IMR-90 (cell line): Measurements from ENCODE around the gene OXLD1. TPM values are rescaled to one million over a fixed set of nuclear protein-coding genes. Genes with fewer than 3 reads are reported as not detected.

Experiments used
- ATAC-seq: fragments of 200-7000 bp; cut with Tn5 transposase; 2 replicates; pipeline ENCODE4 v1.9.1; 2020; ENCODE audit warnings: low read depth, mild to moderate bottlenecking, moderate library complexity
- BruUV-seq: library from RNA; stranded (reverse); fragments of 400-500 nt; replicated peaks from 2 replicates; lab custom pipeline; 2021; lab: Mats Ljungman, UMichigan
- CTCF ChIA-PET: fragments of 300-600 bp; formaldehyde crosslinking; extraction: SDS; loops from one replicate; lab custom pipeline; 2021; ENCODE audit warnings: antibody characterized with exemption; lab: Yijun Ruan, JAX
- POLR2A ChIA-PET: fragments of 300-600 bp; sonication (Branson Sonifier 250); formaldehyde crosslinking; loops from one replicate; lab custom pipeline; 2022; ENCODE audit warnings: antibody characterized with exemption; ENCODE audit not compliant: unreplicated experiment; lab: Charles Lee
- DNase-seq: peaks from one replicate; pipeline ENCODE4 v3.0.0; 2013
- H2AFZ ChIP-seq: replicated peaks from 2 replicates; pipeline ENCODE3; 2013; ENCODE audit warnings: low read length, mild to moderate bottlenecking; ENCODE audit not compliant: poor library complexity
- H2AK5ac ChIP-seq: 2 replicates; pipeline ENCODE4 v1.6.1; 2013; ENCODE audit warnings: low read depth, low read length, inconsistent platforms
- H2AK9ac ChIP-seq: replicated peaks from 2 replicates; pipeline ENCODE3; 2013; ENCODE audit warnings: mild to moderate bottlenecking, low read depth, low read length, moderate library complexity; ENCODE audit not compliant: poor library complexity
- H2BK120ac ChIP-seq: 2 replicates; pipeline ENCODE4 v1.6.1; 2013; ENCODE audit warnings: low read depth, low read length, inconsistent platforms
- H2BK15ac ChIP-seq: 3 replicates; pipeline ENCODE4 v1.6.1; 2013; ENCODE audit warnings: low read depth, low read length, inconsistent platforms
- H2BK20ac ChIP-seq: 2 replicates; pipeline ENCODE4 v1.6.1; 2013; ENCODE audit warnings: low read depth, mild to moderate bottlenecking, inconsistent platforms, low read length, moderate library complexity
- H2BK5ac ChIP-seq: 2 replicates; pipeline ENCODE4 v1.6.1; 2013; ENCODE audit warnings: mild to moderate bottlenecking, low read depth, low read length, inconsistent platforms; ENCODE audit not compliant: poor library complexity, severe bottlenecking
- H3K14ac ChIP-seq: replicated peaks from 2 replicates; pipeline ENCODE4 v1.6.1; 2013; ENCODE audit warnings: low read depth, low read length, inconsistent platforms
- H3K18ac ChIP-seq: 2 replicates; pipeline ENCODE4 v1.6.1; 2013; ENCODE audit warnings: low read depth, low read length, control low read depth
- H3K23ac ChIP-seq: 2 replicates; pipeline ENCODE4 v1.6.1; 2013; ENCODE audit warnings: low read depth, low read length, inconsistent platforms
- H3K27ac ChIP-seq: 2 replicates; pipeline ENCODE4 v1.5.1; 2013; ENCODE audit warnings: mild to moderate bottlenecking, control low read depth, low read length; ENCODE audit not compliant: insufficient read depth
- H3K27me3 ChIP-seq: 2 replicates; pipeline ENCODE4 v1.6.1; 2013; ENCODE audit warnings: low read length; ENCODE audit not compliant: control insufficient read depth, insufficient read depth
- H3K36me3 ChIP-seq: 2 replicates; pipeline ENCODE4 v1.6.1; 2013; ENCODE audit warnings: low read length, mixed read lengths; ENCODE audit not compliant: control insufficient read depth, insufficient read depth
- H3K4ac ChIP-seq: 2 replicates; pipeline ENCODE4 v1.6.1; 2013; ENCODE audit warnings: low read depth, low read length, inconsistent platforms
- H3K4me1 ChIP-seq: 2 replicates; pipeline ENCODE4 v1.6.1; 2013; ENCODE audit warnings: low read length, mixed read lengths; ENCODE audit not compliant: control insufficient read depth, insufficient read depth
- H3K4me2 ChIP-seq: 2 replicates; pipeline ENCODE4 v1.6.1; 2013; ENCODE audit warnings: low read depth, mild to moderate bottlenecking, control low read depth, low read length, moderate library complexity
- H3K4me3 ChIP-seq: 2 replicates; pipeline ENCODE4 v1.5.1; 2013; ENCODE audit warnings: low read depth, mild to moderate bottlenecking, control low read depth, low read length, moderate library complexity; ENCODE audit not compliant: insufficient read depth
- H3K56ac ChIP-seq: 2 replicates; pipeline ENCODE4 v1.6.1; 2013; ENCODE audit warnings: low read length, inconsistent platforms; ENCODE audit not compliant: insufficient read depth; ENCODE audit errors: extremely low read depth
- H3K79me1 ChIP-seq, 2 experiments: 2 replicates each; pipeline ENCODE4 v1.6.1; 2013; ENCODE audit warnings: low read length in 2 of 2, inconsistent platforms in 1 of 2, low read depth in 1 of 2
- H3K9ac ChIP-seq: 2 replicates; pipeline ENCODE4 v1.6.1; 2013; ENCODE audit warnings: low read depth, low read length, control low read depth
- H3K9me1 ChIP-seq: 2 replicates; pipeline ENCODE4 v1.6.1; 2013; ENCODE audit warnings: low read length, inconsistent platforms; ENCODE audit not compliant: insufficient read depth
- H3K9me3 ChIP-seq: 2 replicates; pipeline ENCODE4 v1.6.1; 2013; ENCODE audit warnings: low read length; ENCODE audit not compliant: control insufficient read depth, insufficient read depth
- H4K20me1 ChIP-seq: 2 replicates; pipeline ENCODE4 v1.6.1; 2013; ENCODE audit warnings: low read length, inconsistent platforms; ENCODE audit not compliant: insufficient read depth
- H4K5ac ChIP-seq: 2 replicates; pipeline ENCODE4 v1.6.1; 2013; ENCODE audit warnings: mild to moderate bottlenecking, low read depth, low read length, control low read depth
- H4K8ac ChIP-seq, 2 experiments: 2 replicates each; pipeline ENCODE4 v1.6.1; 2013; ENCODE audit warnings: low read depth in 2 of 2, low read length in 2 of 2, control low read depth in 1 of 2, inconsistent platforms in 1 of 2
- H4K91ac ChIP-seq: 2 replicates; pipeline ENCODE4 v1.6.1; 2013; ENCODE audit warnings: low read depth, low read length, inconsistent platforms; ENCODE audit not compliant: insufficient read depth
- BHLHE40 ChIP-seq: fragments of 150-350 bp; IDR thresholded peaks from 2 replicates; pipeline ENCODE4 v1.6.1; 2016; ENCODE audit warnings: mild to moderate bottlenecking, low read depth, low read length
- CEBPB ChIP-seq: IDR thresholded peaks from 2 replicates; pipeline ENCODE4 v1.6.1; 2012; ENCODE audit warnings: low read depth, low read length, improper control_type of control experiment
- CHD1 ChIP-seq: IDR thresholded peaks from 2 replicates; pipeline ENCODE4 v1.6.1; 2012; ENCODE audit warnings: low read depth, low read length, improper control_type of control experiment
- FOS ChIP-seq: fragments of 150-350 bp; IDR thresholded peaks from 2 replicates; pipeline ENCODE4 v1.6.1; 2016; ENCODE audit warnings: low read depth, low read length
- MAFK ChIP-seq: IDR thresholded peaks from 2 replicates; pipeline ENCODE4 v1.6.1; 2012; ENCODE audit warnings: low read depth, low read length, improper control_type of control experiment
- MAZ ChIP-seq: IDR thresholded peaks from 2 replicates; pipeline ENCODE4 v1.6.1; 2012; ENCODE audit warnings: low read depth, mild to moderate bottlenecking, low read length, improper control_type of control experiment, moderate library complexity, borderline replicate concordance
- MXI1 ChIP-seq: IDR thresholded peaks from 2 replicates; pipeline ENCODE4 v1.6.1; 2012; ENCODE audit warnings: low read depth, mild to moderate bottlenecking, low read length, moderate library complexity, borderline replicate concordance
- POLR2A ChIP-seq: IDR thresholded peaks from 2 replicates; pipeline ENCODE4 v1.6.1; 2012; ENCODE audit warnings: mild to moderate bottlenecking, low read depth, low read length
- RAD21 ChIP-seq: IDR thresholded peaks from 2 replicates; pipeline ENCODE4 v1.6.1; 2012; ENCODE audit warnings: low read length, improper control_type of control experiment
- RCOR1 ChIP-seq: IDR thresholded peaks from 2 replicates; pipeline ENCODE4 v1.6.1; 2012; ENCODE audit warnings: mild to moderate bottlenecking, low read length, improper control_type of control experiment; ENCODE audit not compliant: insufficient replicate concordance
- RFX5 ChIP-seq: IDR thresholded peaks from 2 replicates; pipeline ENCODE4 v1.8.0; 2012; ENCODE audit warnings: low read depth, mild to moderate bottlenecking, low read length, moderate library complexity
- SMC3 ChIP-seq: fragments of 150-350 bp; IDR thresholded peaks from 2 replicates; pipeline ENCODE4 v1.6.1; 2016; ENCODE audit warnings: low read depth, mild to moderate bottlenecking, antibody characterized with exemption, low read length, moderate library complexity
- WGBS, 2 experiments: methylation state at CpG; one replicate each; pipeline versions ENCODE4 v1.1.5 to v1.1.7; 2013; ENCODE audit warnings: missing lambda C conversion rate in 2 of 2; ENCODE audit not compliant: insufficient read length in 1 of 2; ENCODE audit errors: extremely low coverage in 2 of 2; 5-methylcytosine and 5-hydroxymethylcytosine counted together
- dilution Hi-C: fragments of 300-500 bp; cut with HindIII; formaldehyde crosslinking; loops from one replicate; pipeline ENCODE4 v1.14.3; 2018; ENCODE audit warnings: low sequenced_read_pairs; ENCODE audit not compliant: unreplicated experiment
- in situ Hi-C: fragments of 300-500 bp; cut with MboI; formaldehyde crosslinking; loops from 3 replicates; pipeline ENCODE4 v1.14.3; 2019; ENCODE audit warnings: low sequenced_read_pairs, inconsistent platforms, mixed read lengths
- intact Hi-C: fragments of 100-400 bp; cut with micrococcal nuclease; formaldehyde crosslinking; loops from 2 replicates; pipeline ENCODE4 v1.10.0; 2022
- polyA plus RNA-seq, 3 experiments: library from polyadenylated mRNA; depleted of rRNA; stranded (reverse); fragments of >200 nt; gene quantifications; 2 replicates each; pipeline ENCODE4 v1.2.3, GENCODE V29; 2012; ENCODE audit warnings: low replicate concordance in 1 of 3
- total RNA-seq: library from RNA; depleted of rRNA; stranded (reverse); fragments of >200 nt; gene quantifications from 2 replicates; pipeline ENCODE4 v1.2.3, GENCODE V29; 2012
- TF ChIP-seq, protein P1 (sequence below): conservative IDR thresholded peaks from 2 replicates; pipeline ENCODE4 v1.5.1; 2012; ENCODE audit warnings: mild to moderate bottlenecking, low read depth, low read length, improper control_type of control experiment
- TF ChIP-seq, protein P2 (sequence below): fragments of 150-350 bp; IDR thresholded peaks from 2 replicates; pipeline ENCODE4 v1.6.1; 2016; ENCODE audit warnings: low read depth, mild to moderate bottlenecking, low read length, moderate library complexity, borderline replicate concordance
- TF ChIP-seq, protein P3 (sequence below): fragments of 150-350 bp; IDR thresholded peaks from 2 replicates; pipeline ENCODE4 v1.6.1; 2017; ENCODE audit warnings: mild to moderate bottlenecking, antibody characterized with exemption, low read length, low read depth

The OXLD1 gene
- total and polyA plus RNA-seq, 2 of the 4 experiments (the other 2 are of a cell fraction) = 9.9 to 22.3 TPM

DNA sequence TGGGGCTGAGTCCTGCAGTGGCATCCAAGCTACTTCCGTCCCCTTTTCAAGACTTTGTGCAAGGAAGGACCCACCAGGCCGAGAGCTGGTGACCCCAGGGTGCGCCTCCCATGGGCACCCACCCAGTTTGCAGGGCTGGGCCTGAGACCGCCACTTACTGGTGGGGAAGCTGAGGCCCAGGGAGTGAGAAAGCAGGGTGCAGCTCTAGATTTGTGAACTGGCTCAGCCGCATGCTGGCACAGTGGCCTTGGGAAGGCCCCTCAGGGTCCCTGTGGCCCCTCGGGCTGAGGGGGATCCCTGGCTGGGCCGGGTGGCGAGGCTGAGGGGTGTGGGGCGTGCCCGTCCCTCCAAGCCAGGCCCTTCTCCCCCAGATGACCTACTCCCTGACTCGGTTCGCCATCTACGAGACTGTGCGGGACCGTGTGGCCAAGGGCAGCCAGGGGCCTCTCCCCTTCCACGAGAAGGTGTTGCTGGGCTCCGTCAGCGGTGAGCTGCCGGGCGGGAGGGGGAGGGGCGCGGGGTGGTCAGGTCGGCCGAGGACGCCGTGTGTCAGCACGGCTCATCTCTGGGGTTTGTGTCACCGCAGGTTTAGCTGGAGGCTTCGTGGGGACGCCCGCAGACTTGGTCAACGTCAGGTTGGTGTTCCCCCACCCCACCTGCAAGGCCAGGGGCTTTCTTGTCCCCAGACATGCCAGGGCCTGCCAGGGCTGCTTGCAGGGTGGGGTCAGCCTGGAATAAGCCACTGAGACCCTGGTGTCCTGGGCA is 48.9 kb upstream of the OXLD1 start:
- Histone ChIP-seq H2AK5ac (no peak overlapping the region), H3K14ac (no peak overlapping the region), H3K27me3 (no peaks in the 10 kb centered on the region), H2AK9ac (peak overlapping the region; percentile 28), H4K91ac (no peak overlapping the region), H3K4me1 (peaks cover 18% of the 10 kb centered on the region), H3K56ac (no peak overlapping the region), H2BK20ac (no peak overlapping the region), H3K79me1 (peaks cover 14 to 30% of the 10 kb centered on the region in 2 experiments), H4K8ac (no peak overlapping the region), H3K9me1 (peaks cover 8% of the 10 kb centered on the region), H3K4ac (no peak overlapping the region), H3K27ac (no peak overlapping the region), H2BK5ac (no peak overlapping the region), H3K4me2 (no peak overlapping the region), H3K18ac (no peak overlapping the region), H2BK15ac (no peak overlapping the region), H4K20me1 (no peaks in the 10 kb centered on the region; the same call in 1 of the 2 replicates), H4K5ac (no peak overlapping the region), H3K9ac (no peak overlapping the region), H3K9me3 (no peaks in the 10 kb centered on the region), H3K36me3 (peaks cover 2% of the 10 kb centered on the region; the same call in 1 of the 2 replicates), H3K23ac (no peak overlapping the region), H2BK120ac (no peak overlapping the region), H2AFZ (no peak overlapping the region), H3K4me3 (no peak overlapping the region)
- dilution Hi-C loops (no loop called here), in situ Hi-C loops (no loop called here), intact Hi-C loops (no loop called here)
- ChIA-PET CTCF (no interaction called here), POLR2A (no interaction called here)
- BruUV-seq = no TSS peak
- DNase-seq = no peak
- ATAC-seq = no peak
- WGBS, 2 experiments = 94% methylated on average over 2 of the region's 32 CpGs; no CpG with 5 or more reads in 1 of the 2 experiments
- no peak for TF ChIP-seq MAFK
- no peak for TF ChIP-seq CEBPB
- TF ChIP-seq, protein P1, sequence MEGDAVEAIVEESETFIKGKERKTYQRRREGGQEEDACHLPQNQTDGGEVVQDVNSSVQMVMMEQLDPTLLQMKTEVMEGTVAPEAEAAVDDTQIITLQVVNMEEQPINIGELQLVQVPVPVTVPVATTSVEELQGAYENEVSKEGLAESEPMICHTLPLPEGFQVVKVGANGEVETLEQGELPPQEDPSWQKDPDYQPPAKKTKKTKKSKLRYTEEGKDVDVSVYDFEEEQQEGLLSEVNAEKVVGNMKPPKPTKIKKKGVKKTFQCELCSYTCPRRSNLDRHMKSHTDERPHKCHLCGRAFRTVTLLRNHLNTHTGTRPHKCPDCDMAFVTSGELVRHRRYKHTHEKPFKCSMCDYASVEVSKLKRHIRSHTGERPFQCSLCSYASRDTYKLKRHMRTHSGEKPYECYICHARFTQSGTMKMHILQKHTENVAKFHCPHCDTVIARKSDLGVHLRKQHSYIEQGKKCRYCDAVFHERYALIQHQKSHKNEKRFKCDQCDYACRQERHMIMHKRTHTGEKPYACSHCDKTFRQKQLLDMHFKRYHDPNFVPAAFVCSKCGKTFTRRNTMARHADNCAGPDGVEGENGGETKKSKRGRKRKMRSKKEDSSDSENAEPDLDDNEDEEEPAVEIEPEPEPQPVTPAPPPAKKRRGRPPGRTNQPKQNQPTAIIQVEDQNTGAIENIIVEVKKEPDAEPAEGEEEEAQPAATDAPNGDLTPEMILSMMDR = no peak
- no peak for TF ChIP-seq RCOR1
- TF ChIP-seq SMC3 = no peak
- no peak for TF ChIP-seq BHLHE40
- TF ChIP-seq POLR2A = no peak
- TF ChIP-seq, protein P2, sequence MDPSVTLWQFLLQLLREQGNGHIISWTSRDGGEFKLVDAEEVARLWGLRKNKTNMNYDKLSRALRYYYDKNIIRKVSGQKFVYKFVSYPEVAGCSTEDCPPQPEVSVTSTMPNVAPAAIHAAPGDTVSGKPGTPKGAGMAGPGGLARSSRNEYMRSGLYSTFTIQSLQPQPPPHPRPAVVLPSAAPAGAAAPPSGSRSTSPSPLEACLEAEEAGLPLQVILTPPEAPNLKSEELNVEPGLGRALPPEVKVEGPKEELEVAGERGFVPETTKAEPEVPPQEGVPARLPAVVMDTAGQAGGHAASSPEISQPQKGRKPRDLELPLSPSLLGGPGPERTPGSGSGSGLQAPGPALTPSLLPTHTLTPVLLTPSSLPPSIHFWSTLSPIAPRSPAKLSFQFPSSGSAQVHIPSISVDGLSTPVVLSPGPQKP = no peak
- TF ChIP-seq, protein P3, sequence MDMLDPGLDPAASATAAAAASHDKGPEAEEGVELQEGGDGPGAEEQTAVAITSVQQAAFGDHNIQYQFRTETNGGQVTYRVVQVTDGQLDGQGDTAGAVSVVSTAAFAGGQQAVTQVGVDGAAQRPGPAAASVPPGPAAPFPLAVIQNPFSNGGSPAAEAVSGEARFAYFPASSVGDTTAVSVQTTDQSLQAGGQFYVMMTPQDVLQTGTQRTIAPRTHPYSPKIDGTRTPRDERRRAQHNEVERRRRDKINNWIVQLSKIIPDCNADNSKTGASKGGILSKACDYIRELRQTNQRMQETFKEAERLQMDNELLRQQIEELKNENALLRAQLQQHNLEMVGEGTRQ = no peak
- no peak for TF ChIP-seq RFX5
- no peak for TF ChIP-seq MXI1
- no peak for TF ChIP-seq FOS
- TF ChIP-seq RAD21 = no peak
- TF ChIP-seq CHD1 = no peak
- TF ChIP-seq MAZ = no peak
